HG03342 (cell line): ENCODE measurements around the gene BPIFB4.
"Not testable (repeated sequence)": the region's sequence is repeated elsewhere in the genome, so short reads cannot be mapped to it uniquely, and the experiment has no call there.

Experiments
- ATAC-seq: cut with Tn5 transposase; IDR thresholded peaks from one replicate; pipeline ENCODE4 v1.9.1; 2021; ENCODE audit warnings: mild to moderate bottlenecking, moderate library complexity; ENCODE audit not compliant: unreplicated experiment

BPIFB4 gene

DNA sequence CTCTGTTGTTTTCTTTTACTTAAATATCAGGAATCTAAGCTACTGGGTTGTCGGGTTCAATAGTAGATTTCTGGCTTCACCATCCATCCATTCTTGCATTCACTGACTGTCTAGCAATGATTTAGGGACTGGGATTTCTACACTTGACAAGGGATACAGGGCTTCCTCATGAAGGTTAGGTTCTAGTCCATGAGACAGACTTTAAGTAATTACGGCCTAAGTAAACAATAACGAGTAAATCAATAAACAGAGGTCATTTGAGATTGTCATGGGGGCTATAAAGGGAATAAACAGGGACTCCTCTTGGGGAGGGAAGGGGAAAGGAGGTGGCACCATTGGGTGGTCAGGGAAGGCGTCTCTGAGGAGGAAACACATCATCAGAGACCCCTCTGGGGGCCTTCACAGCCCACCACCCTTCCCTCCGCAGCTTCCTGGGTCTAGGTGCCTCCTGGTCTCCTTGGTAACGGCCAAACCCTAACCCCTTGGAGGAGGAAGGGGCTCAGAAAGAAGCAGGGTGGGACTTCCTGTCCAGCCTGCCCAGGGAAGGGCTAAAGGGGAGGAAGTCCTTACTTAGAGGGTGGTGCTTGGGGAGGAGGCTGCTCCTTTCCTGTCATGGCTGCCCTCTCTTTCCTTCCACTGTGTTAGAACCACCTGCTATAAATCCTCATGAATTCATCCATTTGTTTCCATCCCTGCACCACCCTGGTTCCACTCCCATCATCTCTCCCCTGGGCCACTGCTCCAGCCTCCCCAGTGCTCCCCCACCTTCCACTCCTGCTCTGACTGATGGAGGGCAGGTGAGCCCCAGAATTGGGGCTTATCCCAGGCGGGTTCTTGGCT is 33.3 kb downstream of the BPIFB4 start:
- ATAC-seq: no peak

GRCh38 chr20:33113387-33113908 is 34.0 kb downstream of the BPIFB4 start:
- ATAC-seq: no peak

DNA sequence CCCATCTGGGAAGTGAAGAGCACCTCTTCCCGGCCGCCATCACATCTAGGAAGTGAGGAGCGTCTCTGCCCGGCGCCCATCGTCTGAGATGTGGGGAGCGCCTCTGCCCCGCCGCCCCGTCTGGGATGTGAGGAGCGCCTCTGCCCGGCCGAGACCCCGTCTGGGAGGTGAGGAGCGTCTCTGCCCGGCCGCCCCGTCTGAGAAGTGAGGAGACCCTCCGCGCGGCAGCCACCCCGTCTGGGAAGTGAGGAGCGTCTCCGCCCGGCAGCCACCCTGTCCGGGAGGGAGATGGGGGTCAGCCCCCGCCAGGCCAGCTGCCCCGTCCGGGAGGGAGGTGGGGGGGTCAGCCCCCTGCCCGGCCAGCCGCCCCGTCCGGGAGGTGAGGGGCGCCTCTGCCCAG is 36.1 kb downstream of the BPIFB4 start:
- not testable (repeated sequence) for ATAC-seq

DNA sequence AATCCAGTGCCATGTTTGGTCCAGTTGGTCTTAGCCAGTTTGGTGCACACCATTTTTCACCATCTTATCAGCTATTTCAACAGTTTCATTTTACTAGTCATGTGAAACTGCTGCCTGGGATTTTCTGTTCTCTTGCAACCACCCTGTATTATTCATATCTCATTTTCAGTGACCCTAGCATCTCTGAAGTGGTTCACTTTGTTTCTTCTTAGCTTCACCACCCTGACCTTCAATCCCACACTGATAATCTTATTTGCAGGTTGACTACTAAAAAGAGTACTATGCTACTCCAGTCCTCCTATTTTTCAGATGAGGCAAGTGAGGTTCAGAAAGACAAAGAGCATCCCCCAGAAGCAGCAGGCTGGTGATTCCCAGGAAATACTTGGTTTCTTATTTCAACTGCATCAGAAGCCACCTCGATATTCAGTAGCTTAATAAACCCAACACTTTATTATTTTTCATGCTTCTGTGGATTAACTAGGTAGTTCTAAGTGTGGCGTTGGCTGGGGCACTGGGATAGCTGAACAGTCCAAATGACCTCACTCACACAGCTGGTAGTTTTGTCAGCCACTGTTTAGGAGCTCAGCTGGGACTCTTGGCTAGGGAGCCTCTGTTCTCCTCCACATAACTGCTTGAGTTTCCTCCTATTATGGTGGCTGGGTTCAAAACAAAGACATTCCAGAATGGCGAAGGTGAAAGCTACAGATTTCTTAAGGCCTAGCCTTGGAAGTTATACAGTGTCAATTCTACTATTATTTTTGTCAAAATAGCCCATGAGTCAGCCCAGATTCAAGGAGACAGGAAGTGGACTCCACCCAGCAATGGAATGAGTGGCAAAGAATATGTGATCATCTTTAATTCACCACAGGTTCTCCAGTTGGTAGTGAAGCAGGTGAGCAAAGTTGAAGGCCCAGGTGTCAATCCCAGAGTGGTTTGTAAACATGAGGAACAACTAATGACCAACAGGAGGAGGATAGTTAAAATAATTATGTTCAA is 40.6 kb downstream of the BPIFB4 start:
- ATAC-seq: no peak

DNA sequence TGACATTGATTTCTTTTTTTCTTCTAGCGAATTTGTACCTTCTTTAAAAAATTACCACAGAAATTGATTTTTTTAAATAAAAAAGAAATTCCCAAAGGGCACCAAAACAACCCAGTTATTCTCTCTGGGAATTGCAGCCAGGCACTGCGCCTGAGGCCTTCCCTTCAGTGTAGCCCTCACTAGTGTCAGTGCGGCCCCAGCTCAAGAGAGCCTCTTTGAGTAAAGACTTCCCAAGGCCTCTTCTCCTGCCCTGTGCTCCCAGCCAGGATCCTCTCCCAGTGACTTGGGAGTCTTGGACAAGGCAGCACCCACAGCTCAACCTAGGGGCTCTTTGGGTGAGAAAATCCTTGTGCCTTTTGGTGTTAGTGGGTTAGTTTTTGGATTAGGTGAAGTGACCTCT is 41.5 kb downstream of the BPIFB4 start:
- ATAC-seq: no peak

DNA sequence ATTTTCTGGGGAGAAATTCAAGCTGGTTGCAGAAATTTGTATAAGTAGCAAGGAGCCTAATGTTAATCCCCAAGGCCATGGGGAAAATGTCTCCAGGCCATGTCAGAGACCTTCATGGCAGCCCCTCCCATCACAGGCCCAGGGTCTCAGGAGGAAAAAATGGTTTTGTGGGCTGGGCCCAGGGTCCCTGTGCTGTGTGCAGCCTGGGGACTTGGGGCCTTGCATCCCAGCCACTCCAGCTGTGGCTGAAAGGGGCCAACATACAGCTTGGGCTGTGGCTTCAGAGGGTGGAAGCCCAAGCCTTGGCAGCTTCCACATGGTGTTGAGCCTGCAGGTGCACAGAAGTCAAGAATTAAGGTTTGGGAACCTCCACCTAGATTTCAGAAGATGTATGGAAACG is 42.9 kb downstream of the BPIFB4 start:
- ATAC-seq: not testable (repeated sequence)

- ATAC-seq: no peak
Measured at GRCh38 chr20:33124261-33124660, 44.8 kb downstream of the BPIFB4 start.

DNA sequence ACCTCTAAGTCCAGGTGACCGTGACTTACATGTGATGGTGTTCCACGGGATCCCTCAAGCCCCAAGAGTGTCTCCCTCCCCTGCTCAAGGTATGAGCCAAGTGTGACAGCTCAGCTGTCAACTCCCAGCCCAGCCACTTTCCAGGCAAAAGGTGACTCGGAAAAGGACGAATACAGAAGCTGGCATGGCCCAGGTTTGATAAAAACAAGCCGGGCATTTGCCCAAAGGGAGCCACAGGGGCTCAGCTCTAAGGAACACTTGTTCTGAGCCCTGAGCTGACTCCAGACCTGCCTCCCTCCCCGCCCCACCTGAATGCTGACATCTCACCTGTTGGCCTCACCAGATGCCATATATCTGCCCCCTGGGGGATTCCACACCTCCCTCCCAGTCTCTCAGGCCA is 45.6 kb downstream of the BPIFB4 start:
- no peak for ATAC-seq

DNA sequence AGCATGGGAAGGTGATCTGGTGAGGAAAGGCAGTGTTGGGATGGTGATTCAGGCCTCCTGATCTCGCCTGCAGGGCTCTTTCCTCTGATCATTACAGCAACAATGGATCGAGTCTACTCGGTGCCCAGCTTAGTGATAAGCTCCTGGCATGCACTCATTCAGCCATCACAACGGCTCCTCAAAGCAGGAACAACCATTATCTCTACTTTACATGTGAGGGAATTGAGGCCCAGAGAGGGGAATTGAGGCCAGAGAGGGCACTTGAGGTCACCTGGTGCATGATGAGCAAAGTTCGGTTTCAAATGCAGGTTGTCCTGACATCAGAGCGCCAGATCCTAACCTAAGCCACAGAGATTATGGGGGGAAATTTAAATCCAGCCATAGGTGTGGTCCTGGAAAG is 46.5 kb downstream of the BPIFB4 start:
- no peak for ATAC-seq

GRCh38 chr20:33127422-33128097 is 48.1 kb downstream of the BPIFB4 start:
- no peak for ATAC-seq

DNA sequence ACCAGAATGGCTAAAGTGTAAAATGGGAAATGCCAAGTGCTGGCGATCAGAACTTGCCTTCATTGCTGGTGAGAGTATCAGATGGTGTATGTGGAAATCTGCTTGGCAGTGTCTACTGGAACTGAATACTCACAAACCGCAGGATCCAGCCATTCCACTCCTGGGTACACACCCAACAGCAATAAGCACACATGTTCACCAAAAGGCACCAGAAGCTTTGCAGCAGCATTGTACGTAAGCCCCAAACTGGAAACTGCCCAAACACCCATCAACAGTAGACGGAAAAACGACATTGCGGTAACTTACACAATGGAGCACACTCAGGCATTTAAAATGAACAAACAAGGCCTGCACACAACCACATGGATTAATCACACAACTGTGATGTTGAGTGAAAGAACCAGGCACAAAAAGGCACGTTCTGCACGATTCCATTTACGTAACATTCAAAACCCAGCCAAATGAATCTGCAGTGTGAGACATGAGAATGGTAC is 51.2 kb downstream of the BPIFB4 start:
- ATAC-seq: no peak

GRCh38 chr20:33131949-33132473 is 52.6 kb downstream of the BPIFB4 start:
- no peak for ATAC-seq

DNA sequence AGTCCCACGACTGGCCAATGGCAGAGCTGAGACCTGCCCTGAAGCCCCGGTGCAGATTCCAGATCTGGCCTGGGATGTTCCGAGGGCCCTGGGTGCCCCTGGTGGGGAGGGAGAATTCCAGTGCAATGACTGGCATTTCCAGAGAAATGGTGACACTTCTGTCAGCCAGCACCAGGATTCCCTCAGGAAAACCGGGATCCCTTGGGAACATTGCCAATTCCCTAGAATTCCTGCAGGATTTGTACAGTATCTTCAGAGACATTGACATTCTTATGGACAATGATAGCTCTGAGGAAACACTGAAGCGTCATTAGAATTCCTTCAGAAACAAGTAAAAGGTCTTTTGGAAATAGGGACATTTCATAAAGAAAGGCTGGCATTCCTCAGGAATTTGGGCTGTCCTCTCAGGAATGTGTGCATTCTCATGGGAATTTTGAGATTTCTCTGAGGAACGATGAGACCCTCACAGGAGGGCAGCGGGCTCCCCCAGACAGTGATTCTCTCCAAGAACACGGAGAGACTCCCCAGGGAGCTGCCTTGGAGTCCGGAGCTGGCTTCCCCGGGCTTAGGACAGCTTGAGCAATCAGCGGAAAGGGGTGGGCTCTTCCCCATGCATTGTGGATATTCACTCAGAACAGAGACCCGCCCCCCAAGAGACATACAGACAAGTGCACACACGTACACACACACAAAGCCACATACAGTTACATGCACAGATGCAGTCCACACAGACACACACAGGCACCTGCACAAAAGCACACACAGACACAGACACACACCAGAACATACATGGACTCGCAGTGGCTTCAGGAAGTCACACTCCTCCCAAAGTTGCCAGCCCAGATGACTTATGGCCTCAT is 53.3 kb downstream of the BPIFB4 start:
- ATAC-seq: no peak

DNA sequence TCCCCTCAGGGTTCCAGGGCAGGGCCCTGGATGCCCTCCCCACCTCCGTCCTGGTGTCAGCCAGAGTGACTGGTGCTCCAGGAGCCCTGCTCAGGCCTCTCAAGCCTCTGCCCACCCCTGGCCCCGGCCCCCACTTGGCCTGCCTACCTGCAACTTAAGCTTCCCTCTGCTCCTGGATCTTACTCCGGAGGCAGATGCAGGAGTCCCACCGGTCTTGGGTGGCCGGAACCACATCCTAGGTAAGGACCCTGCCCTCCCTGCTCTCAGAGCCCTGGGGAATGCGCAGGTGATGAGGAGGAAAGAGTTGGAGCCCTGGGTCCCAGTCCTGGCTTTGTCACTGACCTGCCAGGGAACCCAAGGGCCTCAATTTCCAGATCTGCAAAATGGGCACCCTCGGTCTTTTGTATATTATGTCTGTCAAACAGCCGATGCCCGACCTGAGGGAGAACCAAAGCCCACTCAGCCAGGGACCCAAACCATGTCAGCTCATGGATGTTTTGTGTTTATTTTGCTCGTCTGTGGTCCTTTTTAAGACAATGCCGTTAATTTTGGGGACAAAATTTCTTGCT is 54.0 kb downstream of the BPIFB4 start:
- no peak for ATAC-seq

DNA sequence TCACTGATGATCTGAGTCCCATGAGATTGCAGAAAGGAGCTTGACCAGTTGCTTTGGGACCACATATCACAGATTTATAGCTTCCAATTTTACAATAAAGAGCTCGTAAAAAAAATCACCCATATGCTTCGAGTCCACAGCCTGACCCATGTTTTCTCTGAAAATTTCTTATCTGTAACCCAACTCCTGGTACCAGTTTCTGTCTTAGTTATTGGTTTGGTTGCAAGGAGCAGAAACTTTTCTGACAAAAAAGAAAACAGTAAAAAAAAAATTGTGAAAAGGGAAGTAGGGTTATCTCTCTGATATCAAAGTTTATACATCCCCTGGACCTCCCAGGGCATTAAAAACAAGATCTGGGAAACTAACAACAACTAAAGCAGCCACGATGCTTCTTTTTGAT is 57.8 kb downstream of the BPIFB4 start:
- no peak for ATAC-seq

DNA sequence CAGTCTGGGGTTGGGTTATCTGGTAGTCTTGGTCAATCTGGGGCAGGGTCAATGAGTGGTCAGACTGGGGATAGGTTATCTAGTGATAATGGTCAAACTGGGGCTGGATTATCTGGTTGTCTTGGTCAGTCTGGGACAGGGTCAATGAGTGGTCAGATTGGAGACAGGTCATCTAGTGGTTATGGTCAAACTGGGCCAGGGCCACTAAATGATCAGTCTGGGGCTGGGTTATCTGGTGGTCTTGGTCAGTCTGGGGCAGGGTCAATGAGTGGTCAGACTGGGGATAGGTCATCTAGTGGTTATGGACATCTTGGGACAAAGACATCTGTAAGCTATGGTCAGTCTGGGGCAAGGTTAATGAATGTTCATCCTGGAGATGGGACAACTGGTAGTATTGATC is 60.0 kb downstream of the BPIFB4 start:
- ATAC-seq: no peak

- no peak for ATAC-seq
Measured at GRCh38 chr20:33145521-33145920, 66.1 kb downstream of the BPIFB4 start.

GRCh38 chr20:33147299-33147698 is 67.9 kb downstream of the BPIFB4 start:
- ATAC-seq: no peak

DNA sequence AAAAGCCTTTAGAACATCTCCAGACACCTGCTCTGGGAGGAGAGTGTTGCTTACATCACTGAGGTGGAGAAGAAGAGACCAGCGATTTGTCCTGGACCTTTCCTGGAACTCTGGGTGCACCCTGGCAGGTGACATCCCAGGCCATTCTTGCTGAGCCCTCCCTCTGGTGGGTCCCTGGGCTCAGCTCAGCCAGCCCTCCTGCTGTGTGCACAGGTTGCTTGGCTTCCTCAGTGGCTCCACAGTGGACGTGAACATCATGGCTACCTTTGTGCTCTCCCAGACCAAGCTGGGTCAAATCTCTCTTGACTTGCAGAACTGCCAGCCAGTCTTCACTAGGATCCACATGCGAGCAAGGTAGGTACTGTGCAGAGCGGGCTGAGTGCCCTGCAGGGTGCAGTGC is 68.6 kb downstream of the BPIFB4 start:
- no peak for ATAC-seq
